ENCODE data around the gene OR2T8. TPM values are rescaled to one million over a fixed set of nuclear protein-coding genes. Genes with fewer than 3 reads are reported as not detected.

OR2T8 gene
- total RNA-seq, 1 donor, result not detected

DNA sequence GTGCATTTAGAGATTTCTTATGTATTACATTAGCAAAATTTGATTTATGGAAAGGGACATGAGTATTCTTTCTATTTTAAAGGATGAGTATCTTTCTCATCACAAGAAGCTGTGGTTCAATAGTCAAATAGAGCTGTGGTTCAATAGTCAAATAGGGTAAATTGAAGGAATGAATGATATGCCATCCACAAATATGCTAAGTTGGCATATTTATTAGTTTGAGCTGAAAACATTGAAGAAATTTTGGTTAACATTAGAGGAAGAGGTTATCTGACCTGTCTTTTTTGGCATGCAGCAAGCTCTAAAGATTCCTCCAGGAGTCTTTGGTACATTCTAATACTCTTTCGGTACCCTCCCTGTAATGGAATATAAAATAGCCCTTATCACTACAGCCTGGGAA is 33.4 kb downstream of the OR2T8 start:
- Histone ChIP-seq H3K36me3 (ENCODE audit: insufficient read depth, low read length) (no peaks in the 10 kb centered on the region), H3K27ac (ENCODE audit: low read depth, low read length) (no peak overlapping the region), H3K79me2 (ENCODE audit: insufficient read depth, low read length) (no peaks in the 10 kb centered on the region), H3K4me2 (ENCODE audit: insufficient read depth, low read length) (no peak overlapping the region), H3K9me3 (ENCODE audit: low read depth, low read length) (peaks cover 3% of the 10 kb centered on the region), H3K27me3 (ENCODE audit: insufficient read depth, low read length) (no peaks in the 10 kb centered on the region), H3K4me3 (ENCODE audit: insufficient read depth, low read length) (no peak overlapping the region), H4K20me1 (ENCODE audit: insufficient read depth, low read length) (no peaks in the 10 kb centered on the region), H3K4me1 (ENCODE audit: insufficient read depth, low read length) (no peaks in the 10 kb centered on the region), H2AFZ (ENCODE audit: low read length) (no peak overlapping the region)
- no peak for DNase-seq (ENCODE audit: insufficient read length, low spot score, missing footprints)
- TF ChIP-seq, protein P1, sequence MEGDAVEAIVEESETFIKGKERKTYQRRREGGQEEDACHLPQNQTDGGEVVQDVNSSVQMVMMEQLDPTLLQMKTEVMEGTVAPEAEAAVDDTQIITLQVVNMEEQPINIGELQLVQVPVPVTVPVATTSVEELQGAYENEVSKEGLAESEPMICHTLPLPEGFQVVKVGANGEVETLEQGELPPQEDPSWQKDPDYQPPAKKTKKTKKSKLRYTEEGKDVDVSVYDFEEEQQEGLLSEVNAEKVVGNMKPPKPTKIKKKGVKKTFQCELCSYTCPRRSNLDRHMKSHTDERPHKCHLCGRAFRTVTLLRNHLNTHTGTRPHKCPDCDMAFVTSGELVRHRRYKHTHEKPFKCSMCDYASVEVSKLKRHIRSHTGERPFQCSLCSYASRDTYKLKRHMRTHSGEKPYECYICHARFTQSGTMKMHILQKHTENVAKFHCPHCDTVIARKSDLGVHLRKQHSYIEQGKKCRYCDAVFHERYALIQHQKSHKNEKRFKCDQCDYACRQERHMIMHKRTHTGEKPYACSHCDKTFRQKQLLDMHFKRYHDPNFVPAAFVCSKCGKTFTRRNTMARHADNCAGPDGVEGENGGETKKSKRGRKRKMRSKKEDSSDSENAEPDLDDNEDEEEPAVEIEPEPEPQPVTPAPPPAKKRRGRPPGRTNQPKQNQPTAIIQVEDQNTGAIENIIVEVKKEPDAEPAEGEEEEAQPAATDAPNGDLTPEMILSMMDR (IDR thresholded peaks at IDR 0.05; ENCODE audit: extremely low read depth, low read depth, low read length), result no peak

GRCh38 chr1:247961791-247962190 is 41.7 kb downstream of the OR2T8 start:
- no peak overlapping the region for H3K4me3 ChIP-seq (ENCODE audit: insufficient read depth, low read length)
- no peak overlapping the region for H3K4me2 ChIP-seq (ENCODE audit: insufficient read depth, low read length)
- H3K79me2 ChIP-seq (ENCODE audit: insufficient read depth, low read length), result no peaks in the 10 kb centered on the region
- no peaks in the 10 kb centered on the region for H3K27me3 ChIP-seq (ENCODE audit: insufficient read depth, low read length)
- H4K20me1 ChIP-seq (ENCODE audit: insufficient read depth, low read length), result no peaks in the 10 kb centered on the region
- no peaks in the 10 kb centered on the region for H3K9me3 ChIP-seq (ENCODE audit: low read depth, low read length)
- DNase-seq (ENCODE audit: insufficient read length, low spot score, missing footprints), result no peak
- no peaks in the 10 kb centered on the region for H3K36me3 ChIP-seq (ENCODE audit: insufficient read depth, low read length)
- TF ChIP-seq, protein P1 (IDR thresholded peaks at IDR 0.05; ENCODE audit: extremely low read depth, low read depth, low read length), result no peak
- no peak overlapping the region for H3K27ac ChIP-seq (ENCODE audit: low read depth, low read length)
- no peak overlapping the region for H2AFZ ChIP-seq (ENCODE audit: low read length)
- H3K4me1 ChIP-seq (ENCODE audit: insufficient read depth, low read length), result no peaks in the 10 kb centered on the region

- Histone ChIP-seq H3K36me3 (ENCODE audit: insufficient read depth, low read length) (no peaks in the 10 kb centered on the region), H3K79me2 (ENCODE audit: insufficient read depth, low read length) (no peaks in the 10 kb centered on the region), H3K27me3 (ENCODE audit: insufficient read depth, low read length) (no peaks in the 10 kb centered on the region), H2AFZ (ENCODE audit: low read length) (no peak overlapping the region), H3K4me1 (ENCODE audit: insufficient read depth, low read length) (no peaks in the 10 kb centered on the region), H3K4me2 (ENCODE audit: insufficient read depth, low read length) (no peak overlapping the region), H3K27ac (ENCODE audit: low read depth, low read length) (no peak overlapping the region), H4K20me1 (ENCODE audit: insufficient read depth, low read length) (no peaks in the 10 kb centered on the region), H3K9me3 (ENCODE audit: low read depth, low read length) (no peaks in the 10 kb centered on the region), H3K4me3 (ENCODE audit: insufficient read depth, low read length) (no peak overlapping the region)
- DNase-seq (ENCODE audit: insufficient read length, low spot score, missing footprints), result no peak
- TF ChIP-seq, protein P1 (IDR thresholded peaks at IDR 0.05; ENCODE audit: extremely low read depth, low read depth, low read length), result no peak
These were observed 43.0 kb downstream of the OR2T8 start for GRCh38 chr1:247962911-247963588.

- Histone ChIP-seq H3K27me3 (ENCODE audit: insufficient read depth, low read length) (no peaks in the 10 kb centered on the region), H3K36me3 (ENCODE audit: insufficient read depth, low read length) (no peaks in the 10 kb centered on the region), H4K20me1 (ENCODE audit: insufficient read depth, low read length) (no peaks in the 10 kb centered on the region), H3K4me1 (ENCODE audit: insufficient read depth, low read length) (no peaks in the 10 kb centered on the region), H2AFZ (ENCODE audit: low read length) (no peak within 1 kb of the TSS), H3K79me2 (ENCODE audit: insufficient read depth, low read length) (no peaks in the 10 kb centered on the region), H3K27ac (ENCODE audit: low read depth, low read length) (no peak within 1 kb of the TSS), H3K4me2 (ENCODE audit: insufficient read depth, low read length) (no peak within 1 kb of the TSS), H3K9me3 (ENCODE audit: low read depth, low read length) (no peaks in the 10 kb centered on the region), H3K4me3 (ENCODE audit: insufficient read depth, low read length) (no peak within 1 kb of the TSS)
- DNase-seq (ENCODE audit: insufficient read length, low spot score, missing footprints), result no peak
- TF ChIP-seq, protein P1 (IDR thresholded peaks at IDR 0.05; ENCODE audit: extremely low read depth, low read depth, low read length), result no peak
These were observed 44.9 kb downstream of the OR2T8 start, which contains the start of gene OR2AK2 for GRCh38 chr1:247964933-247965332. OR2AK2 (plus strand) TSS chr1:247965233; CDS start chr1:247965377, 144 bp downstream.

Measured in osteoblast (primary cell).